Calu3 (cell line): Measurements from ENCODE around the gene BBS4. TPM values are rescaled to one million over a fixed set of nuclear protein-coding genes. Genes with fewer than 3 reads are reported as not detected.
"Not testable (repeated sequence)": the region's sequence is repeated elsewhere in the genome, so short reads cannot be mapped to it uniquely, and the experiment has no call there.

ENCODE experiments used
- BruUV-seq: library from RNA; stranded (reverse); fragments of 400-500 nt; replicated peaks from 2 replicates; lab custom pipeline; 2021; lab: Mats Ljungman, UMichigan
- CTCF ChIA-PET: fragments of 300-600 bp; sonication (Branson Sonifier 250); formaldehyde crosslinking; loops from one replicate; lab custom pipeline; 2022; ENCODE audit warnings: antibody characterized with exemption; lab: Charles Lee
- DNase-seq: peaks from one replicate; pipeline ENCODE4 v3.0.0; 2022
- H3K27ac Mint-ChIP-seq: one replicate; pipeline ENCODE4 v1.8.0; 2022; ENCODE audit warnings: mixed read lengths; ENCODE audit not compliant: unreplicated experiment
- H3K27me3 Mint-ChIP-seq: one replicate; pipeline ENCODE4 v1.8.0; 2022; ENCODE audit warnings: mixed read lengths; ENCODE audit not compliant: unreplicated experiment
- H3K36me3 Mint-ChIP-seq: one replicate; pipeline ENCODE4 v1.8.0; 2022; ENCODE audit warnings: mild to moderate bottlenecking, moderate library complexity, mixed read lengths; ENCODE audit not compliant: insufficient read depth, unreplicated experiment
- H3K4me1 Mint-ChIP-seq: one replicate; pipeline ENCODE4 v1.8.0; 2022; ENCODE audit warnings: mild to moderate bottlenecking, low read depth, mixed read lengths; ENCODE audit not compliant: unreplicated experiment
- H3K4me3 Mint-ChIP-seq: one replicate; pipeline ENCODE4 v1.8.0; 2022; ENCODE audit warnings: mild to moderate bottlenecking, low read depth, moderate library complexity, mixed read lengths; ENCODE audit not compliant: unreplicated experiment
- H3K9me3 Mint-ChIP-seq: one replicate; pipeline ENCODE4 v1.8.0; 2022; ENCODE audit warnings: low read depth, mixed read lengths; ENCODE audit not compliant: unreplicated experiment
- CTCF ChIP-seq: fragments of 200-600 bp; IDR thresholded peaks from one replicate; pipeline ENCODE4 v1.8.0; 2022; ENCODE audit warnings: antibody characterized with exemption; ENCODE audit not compliant: unreplicated experiment
- intact Hi-C: fragments of 100-400 bp; cut with micrococcal nuclease; formaldehyde crosslinking; loops from one replicate; pipeline ENCODE4 v1.10.0; 2022; ENCODE audit not compliant: unreplicated experiment
- total RNA-seq: library from RNA; stranded (reverse); gene quantifications from 2 replicates; pipeline ENCODE4 v1.2.3, GENCODE V29; 2022

Gene BBS4
- total RNA-seq, 1 experiment from 2014 or later: 23.0 TPM

- TF ChIP-seq CTCF: no peak
- Mint-ChIP-seq H3K4me1 (no peaks in the 10 kb centered on the region), H3K9me3 (no peaks in the 10 kb centered on the region), H3K27ac (no peak overlapping the region), H3K36me3 (no peaks in the 10 kb centered on the region), H3K27me3 (no peaks in the 10 kb centered on the region), H3K4me3 (no peak overlapping the region)
- intact Hi-C loops: no loop called here
- DNase-seq: no peak
- CTCF ChIA-PET: no interaction called here
- BruUV-seq: no TSS peak
Measured at GRCh38 chr15:72706266-72706665, 20.3 kb downstream of the BBS4 start.

GRCh38 chr15:72708551-72709303, 22.7 kb downstream of the BBS4 start:
- not testable (repeated sequence) for H3K27me3 Mint-ChIP-seq, H3K27ac Mint-ChIP-seq
- CTCF ChIA-PET: interaction anchor here (0.6 to 1.7 kb wide), 3 partner anchors 13 to 385 kb away, joined by 3 to 4 read pairs (median 3); no protein-coding TSS in a partner anchor

GRCh38 chr15:72722071-72722696, 36.2 kb downstream of the BBS4 start:
- no peak overlapping the region for H3K4me3 Mint-ChIP-seq
- BruUV-seq: no TSS peak
- no peaks in the 10 kb centered on the region for H3K36me3 Mint-ChIP-seq
- H3K4me1 Mint-ChIP-seq: peaks cover 6% of the 10 kb centered on the region
- peak; percentile 74 for DNase-seq
- intact Hi-C loops: loop anchor here (1.0 to 5.0 kb wide), 3 partner anchors 359 to 550 kb away; no protein-coding TSS in a partner anchor
- no peak overlapping the region for H3K27ac Mint-ChIP-seq
- TF ChIP-seq CTCF: peak; percentile 84
- CTCF ChIA-PET: interaction anchor here (0.6 to 1.5 kb wide), 14 partner anchors 8 to 552 kb away, joined by 3 to 12 read pairs (median 4); no protein-coding TSS in a partner anchor
- H3K27me3 Mint-ChIP-seq: no peaks in the 10 kb centered on the region
- no peaks in the 10 kb centered on the region for H3K9me3 Mint-ChIP-seq

More at GRCh38 chr15:72708551-72709303, 22.7 kb downstream of the BBS4 start:
- H3K4me3 Mint-ChIP-seq, H3K9me3 Mint-ChIP-seq, intact Hi-C loops, DNase-seq, H3K4me1 Mint-ChIP-seq, BruUV-seq, H3K36me3 Mint-ChIP-seq: not testable (repeated sequence)

GRCh38 chr15:72724028-72724427, 38.0 kb downstream of the BBS4 start:
- Mint-ChIP-seq H3K9me3 (no peaks in the 10 kb centered on the region), H3K4me1 (peaks cover 6% of the 10 kb centered on the region), H3K27ac (no peak overlapping the region), H3K27me3 (no peaks in the 10 kb centered on the region), H3K4me3 (no peak overlapping the region), H3K36me3 (peaks cover 4% of the 10 kb centered on the region)
- intact Hi-C loops: loop anchor here (5.0 kb wide), 2 partner anchors 518 to 548 kb away; no protein-coding TSS in a partner anchor
- CTCF ChIA-PET: interaction anchor here (0.6 to 1.2 kb wide), 2 partner anchors 13 to 22 kb away, joined by 4 to 5 read pairs; no protein-coding TSS in a partner anchor
- BruUV-seq: no TSS peak
- TF ChIP-seq CTCF: no peak
- no peak for DNase-seq
